ENCODE measurements around the gene DOK3. TPM values are rescaled to one million over a fixed set of nuclear protein-coding genes. Genes with fewer than 3 reads are reported as not detected.
"Not testable (repeated sequence)": the region's sequence is repeated elsewhere in the genome, so short reads cannot be mapped to it uniquely, and the experiment has no call there.

DOK3 gene
- total RNA-seq, 1 donor from 2014 or later = 22.6 TPM

DNA sequence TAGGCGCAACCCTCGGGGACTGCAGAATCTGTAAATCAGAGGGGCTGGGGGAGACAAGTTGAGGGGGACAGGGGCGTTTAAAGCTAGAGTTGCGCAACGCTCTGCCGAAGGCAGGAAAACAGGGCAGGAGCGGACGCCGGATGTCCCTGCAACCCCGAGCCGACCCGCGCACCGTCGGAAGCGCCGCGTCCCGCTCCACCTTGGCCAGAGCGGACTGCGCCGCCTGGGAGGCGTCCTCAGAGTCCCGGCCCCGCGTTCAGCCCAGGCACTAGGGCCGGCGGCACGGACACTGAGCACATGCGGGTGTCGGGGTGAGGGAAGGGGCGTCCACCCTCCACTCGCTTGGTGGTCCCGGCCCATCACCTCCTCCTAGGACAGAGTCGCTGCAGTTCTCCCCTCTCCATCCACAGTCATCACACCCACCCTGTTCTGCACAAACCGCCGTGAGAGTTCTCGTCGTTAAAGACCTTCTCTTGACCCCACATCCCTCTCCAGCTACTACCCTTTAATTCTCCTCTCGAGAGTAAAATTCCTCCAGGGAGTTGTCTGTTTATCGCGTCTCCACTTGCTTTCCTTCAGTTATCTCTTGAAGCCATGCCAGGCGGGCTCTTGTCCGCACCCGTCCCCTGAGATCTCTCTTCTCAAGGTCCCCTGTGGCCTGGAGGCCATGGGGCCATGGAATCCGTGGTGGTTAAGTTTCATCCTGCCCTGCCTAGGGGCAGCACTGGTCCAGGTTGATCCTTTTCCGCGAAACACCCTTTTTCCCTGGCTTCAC is 11.4 kb downstream of the DOK3 start:
- DNase-seq (ENCODE audit: low spot score) = no peak

DNA sequence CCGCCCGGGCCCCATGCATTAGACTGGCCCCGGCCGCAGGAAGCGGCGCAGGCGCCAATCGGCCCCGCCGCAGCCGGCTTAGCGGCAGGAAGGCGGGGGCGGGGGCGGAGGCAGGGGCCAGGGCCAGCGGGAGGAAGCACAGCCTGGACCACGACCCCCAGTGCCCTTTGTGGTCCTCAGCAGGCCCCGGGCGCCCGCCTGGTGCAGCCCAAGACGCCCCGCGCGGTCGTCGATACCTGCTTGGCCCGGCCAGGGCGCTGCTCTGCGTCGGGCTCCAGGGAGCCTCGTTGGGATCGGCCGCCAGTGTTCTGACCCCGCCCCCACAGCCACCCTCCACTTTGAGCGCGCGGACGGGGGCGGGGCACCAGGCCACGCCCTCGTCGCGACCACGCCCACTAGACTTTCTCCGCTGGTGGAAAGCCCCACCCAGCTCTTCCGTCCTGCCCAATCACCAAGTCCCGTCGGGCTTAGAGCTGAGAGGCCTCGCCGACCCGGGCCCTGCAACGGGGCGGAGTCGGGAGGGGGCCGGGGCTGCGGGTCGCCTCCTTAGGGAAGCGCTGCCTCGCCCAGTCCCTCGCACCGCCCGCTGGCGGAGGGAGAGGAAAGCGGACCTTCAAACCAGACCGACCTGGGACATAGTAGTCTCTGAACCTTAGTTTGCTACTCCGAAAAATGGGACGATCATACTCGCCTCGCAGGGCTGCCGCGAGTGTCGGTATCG is 12.2 kb downstream of the DOK3 start, which contains the start of gene PDLIM7:
PDLIM7 (minus strand) TSS at position 313 of the 721 bp plus-strand sequence. CDS start 1,092 bp downstream, outside the sequence.
- DNase-seq (ENCODE audit: low spot score) = peak; percentile 99

DNA sequence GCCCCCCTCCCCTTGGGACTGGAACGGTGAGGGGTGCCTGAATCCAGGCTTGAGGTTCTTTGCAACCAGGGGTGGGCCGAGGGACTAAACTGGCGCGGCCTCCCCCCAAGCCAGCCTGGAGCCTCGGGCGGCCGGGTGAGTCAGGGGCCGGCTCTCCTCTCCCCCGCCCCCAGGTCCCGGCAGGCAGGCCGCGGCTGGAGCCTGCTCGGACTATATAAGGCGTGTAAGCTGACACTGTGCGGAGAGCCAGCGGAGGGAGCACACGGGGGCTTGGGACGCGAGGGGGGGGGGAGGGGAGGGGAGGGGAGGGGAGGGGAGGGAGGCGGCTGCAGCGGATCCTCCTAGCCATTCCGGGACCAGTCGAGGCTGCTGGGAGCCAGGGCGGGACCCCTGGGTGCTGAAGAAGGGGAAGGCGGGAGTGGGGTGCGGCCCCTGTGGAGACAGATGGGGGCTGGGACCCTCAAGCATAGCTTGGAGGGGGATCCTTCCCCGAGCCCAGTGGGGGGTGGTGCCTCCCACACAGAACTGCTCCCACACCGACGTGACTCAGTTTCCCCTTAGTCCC is 12.8 kb downstream of the DOK3 start:
- DNase-seq (ENCODE audit: low spot score) = no peak

DNA sequence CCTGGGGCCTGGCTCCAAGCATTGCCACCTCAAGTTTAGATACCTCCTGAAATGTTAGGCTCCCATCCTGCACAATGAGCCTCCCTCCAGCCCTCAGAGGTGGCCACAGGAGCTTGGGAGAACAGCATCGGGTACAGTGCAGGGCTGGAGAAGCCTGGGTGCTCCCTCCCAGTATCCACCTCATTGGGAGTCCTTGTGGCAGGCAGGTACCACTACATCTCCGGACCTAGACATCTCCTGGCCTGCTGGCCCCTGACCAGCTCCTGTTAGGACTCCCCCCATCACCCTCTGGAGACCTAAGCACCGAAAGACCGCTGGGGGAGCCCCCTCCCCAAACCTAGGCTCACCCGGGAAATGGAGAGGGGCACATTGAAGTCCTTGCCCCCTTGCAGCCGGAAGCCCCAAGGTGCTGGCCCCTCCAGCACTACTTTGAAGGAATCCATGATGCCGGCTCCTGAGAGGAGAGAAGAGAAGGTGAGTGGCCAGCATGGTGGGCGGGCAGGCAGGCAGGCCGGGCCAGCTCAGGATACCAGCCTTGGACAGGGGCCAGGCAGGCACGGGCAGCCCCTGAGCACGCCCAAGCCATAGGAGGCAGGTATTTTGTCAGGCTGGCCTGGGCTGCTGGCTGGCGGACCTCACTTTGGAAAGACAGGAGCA is 13.4 kb downstream of the DOK3 start:
- DNase-seq (ENCODE audit: low spot score) = no peak

DNA sequence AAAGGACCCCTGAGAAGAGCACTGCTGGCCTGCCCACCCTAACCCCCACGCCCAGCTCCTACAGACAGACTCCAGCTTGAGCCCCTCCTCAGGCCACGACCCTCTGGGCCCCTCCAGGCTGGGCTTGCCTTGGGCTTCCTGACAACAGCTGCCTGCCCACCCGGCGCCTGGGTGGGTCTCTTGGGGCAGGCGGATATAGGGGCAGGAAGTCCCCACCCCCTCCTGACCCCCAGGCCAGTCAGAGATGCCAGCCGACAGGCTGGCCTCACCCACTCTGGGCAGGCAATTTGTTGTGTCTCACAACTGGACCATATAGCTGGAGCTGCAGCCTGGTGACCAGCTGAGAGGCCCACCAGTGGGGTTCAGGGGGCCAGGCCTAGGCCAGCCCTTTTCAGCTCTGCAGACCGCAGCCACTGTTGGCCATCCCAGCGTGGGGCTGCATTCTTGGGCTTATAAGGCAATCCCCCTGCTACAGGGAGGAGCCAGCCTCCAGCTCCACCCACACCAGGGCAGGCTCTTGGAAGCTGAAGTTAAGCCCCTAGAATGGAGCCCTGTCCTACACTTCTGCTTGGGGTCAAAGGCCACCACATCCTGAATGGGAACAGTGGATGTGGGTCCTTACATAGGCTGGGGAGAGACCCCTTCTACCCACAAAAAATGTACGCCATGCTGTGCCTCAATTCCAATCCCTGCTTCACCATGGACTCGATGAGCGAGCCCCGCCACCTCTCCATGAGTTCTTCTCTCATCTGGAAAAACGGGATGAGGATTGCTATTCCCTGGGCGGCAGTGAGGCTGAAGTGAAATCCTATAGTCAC is 14.2 kb downstream of the DOK3 start:
- no peak for DNase-seq (ENCODE audit: low spot score)

DNA sequence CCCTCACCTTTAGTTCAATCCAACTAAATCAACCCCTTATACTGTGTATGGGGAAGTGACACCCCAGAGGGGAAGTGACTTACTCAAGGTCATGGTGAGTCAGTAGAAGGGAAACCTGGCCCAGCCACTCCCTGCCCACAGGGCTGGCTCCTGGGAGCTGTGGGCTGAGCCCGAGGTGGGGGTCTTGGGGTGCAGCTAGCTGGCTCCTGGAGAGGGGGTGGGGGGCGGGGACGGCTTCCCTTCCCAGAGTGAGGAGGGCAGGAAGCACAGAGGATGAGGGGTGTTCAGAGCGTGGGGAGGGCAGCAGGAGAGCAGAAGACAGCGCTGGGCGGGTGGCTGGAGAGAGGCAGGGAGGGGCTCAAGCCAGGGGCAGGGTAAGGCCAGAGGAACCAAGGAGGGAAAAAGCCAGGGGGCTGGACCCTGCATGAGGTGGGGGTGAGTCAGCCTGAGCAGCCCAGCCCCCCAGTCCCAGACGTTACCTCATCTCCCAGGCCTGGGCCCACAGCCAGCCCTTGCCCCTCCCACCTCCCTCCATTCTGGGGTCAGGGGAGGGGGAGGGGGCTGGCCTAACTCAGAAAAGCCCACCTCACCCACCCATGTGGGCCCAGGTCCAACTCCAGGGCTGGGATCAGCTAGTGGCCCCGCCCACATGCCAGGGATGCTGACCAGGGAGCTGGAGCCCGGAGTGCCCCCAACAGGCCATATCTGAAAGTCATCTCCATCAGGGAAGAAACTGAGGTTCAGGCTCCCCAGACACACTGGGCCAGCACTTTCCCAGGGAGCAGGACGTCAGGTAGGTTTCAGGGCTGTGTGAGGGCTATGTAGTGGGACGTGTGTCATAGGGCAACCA is 15.1 kb downstream of the DOK3 start:
- DNase-seq (ENCODE audit: low spot score) = no peak

DNA sequence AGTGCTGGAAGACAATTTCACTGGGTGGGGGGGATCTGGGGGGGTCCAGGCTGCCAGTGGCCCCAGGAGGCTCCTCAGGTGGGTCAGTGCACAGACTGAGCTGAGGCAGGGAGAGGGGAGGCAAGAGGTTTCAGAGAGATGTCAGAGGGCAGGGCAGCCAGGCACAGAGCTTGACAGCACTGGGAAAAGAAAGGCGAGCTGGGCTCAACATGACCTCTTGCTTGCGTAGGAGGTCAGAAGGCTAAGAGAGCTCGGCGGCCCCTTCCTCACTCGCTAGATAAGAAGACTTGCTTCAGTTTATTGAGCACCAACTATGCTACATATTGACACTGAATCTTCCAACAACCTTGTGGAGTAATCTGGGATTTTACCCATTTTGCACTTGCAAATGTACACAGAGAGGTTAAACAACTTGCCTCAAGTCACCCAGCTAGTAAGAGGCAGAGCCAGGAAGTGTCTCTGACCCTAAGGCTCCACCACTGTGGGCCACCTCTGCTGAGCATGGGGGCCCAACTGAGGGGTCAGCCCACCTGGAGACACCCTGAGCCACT is 15.8 kb downstream of the DOK3 start:
- no peak for DNase-seq (ENCODE audit: low spot score)

DNA sequence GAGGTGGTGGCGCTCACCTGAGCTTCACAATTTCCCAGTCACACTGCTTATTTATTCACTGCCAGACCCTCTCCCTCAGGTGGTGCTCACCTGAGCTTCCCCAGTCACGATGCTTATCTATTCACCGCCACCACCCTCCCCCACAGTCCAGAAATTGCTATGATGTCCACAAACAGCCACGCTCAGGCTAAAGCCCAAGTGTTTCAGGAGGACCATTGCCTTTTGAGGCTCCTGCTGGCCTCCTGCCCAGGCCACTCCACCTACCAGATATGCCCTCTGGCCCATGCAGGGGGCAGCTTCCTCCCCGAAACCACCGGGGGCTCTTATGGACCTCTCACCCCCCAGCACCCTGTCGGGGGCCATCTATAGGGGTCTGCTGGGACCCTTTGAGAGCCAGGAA is 16.8 kb downstream of the DOK3 start:
- DNase-seq (ENCODE audit: low spot score) = no peak

DNA sequence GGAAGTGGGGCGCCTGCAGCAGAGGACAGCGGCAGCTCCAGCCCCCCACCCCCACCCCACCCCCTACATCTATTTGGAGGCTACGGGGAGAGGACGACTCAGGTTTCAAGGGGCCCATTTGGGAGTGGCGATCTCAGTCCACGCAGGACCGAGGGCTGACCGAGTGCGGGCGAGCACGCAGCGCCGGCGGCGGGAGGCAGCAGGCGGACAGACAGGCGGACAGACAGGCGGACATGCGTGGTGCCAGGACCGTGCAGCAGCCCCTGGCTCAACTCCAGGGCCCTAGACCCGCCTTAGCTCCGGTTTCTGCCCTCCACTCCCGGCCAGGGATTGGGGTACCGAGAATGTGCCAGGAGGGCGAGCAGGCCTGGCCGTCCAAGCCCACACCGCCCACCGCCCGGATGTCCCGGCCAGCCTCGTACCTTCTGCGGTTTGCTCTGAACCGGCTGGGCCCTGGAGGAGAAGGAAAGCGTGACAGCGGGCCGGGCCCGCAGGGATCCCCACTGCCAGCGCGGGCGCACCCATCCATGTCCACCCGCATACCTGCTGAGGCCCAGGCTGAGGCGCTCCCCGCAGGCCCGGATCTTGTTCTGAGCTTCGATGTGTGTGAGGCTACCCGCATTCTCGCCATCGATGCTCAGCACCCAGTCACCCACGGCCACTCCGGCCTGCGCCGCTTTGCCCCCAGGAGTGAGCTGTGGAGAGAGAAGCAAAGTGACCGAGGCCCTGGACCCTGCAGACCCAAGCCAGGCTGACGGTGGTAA is 17.5 kb downstream of the DOK3 start:
- DNase-seq (ENCODE audit: low spot score) = no peak

DNA sequence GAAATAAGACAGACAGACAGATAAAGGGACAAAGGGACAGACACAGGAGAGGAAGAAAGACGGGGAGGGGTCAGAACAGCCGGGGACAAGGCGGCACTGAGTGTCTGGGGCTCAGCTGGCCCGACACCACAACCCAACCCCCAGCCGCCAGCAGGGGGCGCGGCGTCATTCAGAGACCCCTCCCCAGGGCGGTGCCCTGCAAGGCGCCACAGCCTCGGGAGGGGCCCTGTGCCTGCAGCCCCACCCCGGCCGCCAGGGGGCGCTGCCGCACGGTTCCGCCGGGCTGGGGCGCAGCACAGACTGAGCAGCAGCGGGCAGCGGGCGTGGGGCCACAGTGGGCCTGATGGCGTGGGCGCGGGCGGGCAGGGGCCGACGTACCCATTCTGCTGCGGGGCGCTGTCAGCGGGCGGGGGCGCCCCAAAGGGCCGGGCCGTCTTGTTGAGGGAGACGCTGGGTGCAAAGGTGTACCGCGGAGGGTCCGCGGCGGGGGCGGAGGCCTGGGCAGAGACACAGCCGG is 18.1 kb downstream of the DOK3 start:
- no peak for DNase-seq (ENCODE audit: low spot score)

DNA sequence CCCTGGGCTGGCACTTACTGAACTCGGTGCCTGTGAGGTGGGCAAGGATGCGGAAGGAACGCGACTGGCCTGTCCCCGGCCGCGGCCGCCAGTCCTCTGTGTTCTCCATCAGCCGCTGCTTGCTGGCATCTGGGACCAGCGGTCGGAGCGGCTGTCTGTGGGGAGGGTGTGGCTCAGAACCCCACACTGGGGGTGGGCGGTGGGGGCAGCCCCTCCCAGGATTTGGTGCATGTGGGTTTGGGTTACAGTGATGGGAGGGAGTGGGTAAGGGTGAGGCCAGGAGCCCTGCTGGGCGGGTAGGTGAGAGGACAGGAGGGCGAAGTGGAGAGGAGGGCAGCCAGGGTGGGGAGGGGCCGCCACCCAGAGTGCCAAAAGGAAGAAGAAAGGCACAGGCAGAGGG is 18.6 kb downstream of the DOK3 start:
- DNase-seq (ENCODE audit: low spot score) = no peak

DNA sequence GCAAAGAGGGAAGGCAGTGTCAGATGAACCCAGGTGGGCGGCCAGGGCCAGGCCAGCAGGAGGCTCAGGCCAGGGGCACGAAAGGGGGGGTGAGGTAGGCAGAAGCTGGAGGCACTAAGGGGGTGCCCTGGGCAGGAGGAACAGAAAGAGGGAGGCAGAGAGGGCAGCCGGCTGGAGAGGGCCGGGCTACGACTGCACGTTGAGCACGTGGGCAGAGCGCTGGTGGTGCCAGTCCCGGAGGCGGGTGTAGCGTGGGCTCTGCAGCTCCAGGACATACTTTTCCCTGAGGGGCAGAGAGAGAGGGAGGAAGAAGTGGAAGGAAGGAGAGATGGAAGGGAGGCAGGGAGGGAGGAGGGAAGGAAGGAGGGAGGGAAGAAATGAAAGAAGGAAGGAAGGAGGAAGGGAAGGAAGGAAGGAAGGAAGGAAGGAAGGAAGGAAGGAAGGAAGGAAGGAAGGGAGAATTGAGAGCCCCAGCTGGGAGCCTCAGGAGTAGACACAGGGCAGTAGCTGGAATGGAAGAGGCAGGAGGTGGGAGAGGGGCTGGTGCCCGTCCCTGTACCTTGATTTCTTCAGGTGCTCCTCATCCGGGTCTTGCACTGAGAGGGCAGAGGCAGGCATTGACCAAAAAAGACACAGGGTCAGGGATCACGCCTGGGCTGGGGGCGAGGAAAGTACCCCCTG is 19.2 kb downstream of the DOK3 start:
- no peak for DNase-seq (ENCODE audit: low spot score)

DNA sequence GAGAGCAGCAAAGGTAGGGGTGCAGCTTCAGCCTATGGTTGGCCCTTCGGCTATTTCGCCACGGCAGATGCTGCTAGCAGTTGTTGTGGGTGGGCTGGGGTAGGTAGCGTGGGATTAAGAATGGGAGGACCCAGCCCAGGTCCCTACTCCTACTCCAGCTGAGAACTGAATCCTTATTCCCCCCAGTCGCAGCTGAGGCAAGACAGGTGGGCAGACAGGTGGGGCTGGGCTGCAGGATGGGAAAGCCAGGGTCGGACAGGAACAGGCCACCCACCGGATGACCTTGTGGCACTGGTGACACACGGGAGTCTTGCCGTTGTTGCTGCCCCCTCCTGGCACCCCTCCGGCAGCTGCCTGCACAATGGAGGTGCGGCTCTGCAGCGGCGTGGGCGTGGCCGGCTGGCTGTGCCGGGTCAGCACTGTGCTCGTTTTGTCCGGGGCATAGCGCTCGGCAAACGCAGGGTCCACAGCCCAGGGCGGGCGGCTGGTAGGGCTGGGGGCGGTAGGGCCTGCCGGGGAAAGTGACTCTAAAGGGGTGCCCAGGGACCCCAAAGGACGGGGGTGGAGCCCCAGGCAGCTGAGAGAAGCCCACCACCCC is 20.4 kb downstream of the DOK3 start:
- no peak for DNase-seq (ENCODE audit: low spot score)

DNA sequence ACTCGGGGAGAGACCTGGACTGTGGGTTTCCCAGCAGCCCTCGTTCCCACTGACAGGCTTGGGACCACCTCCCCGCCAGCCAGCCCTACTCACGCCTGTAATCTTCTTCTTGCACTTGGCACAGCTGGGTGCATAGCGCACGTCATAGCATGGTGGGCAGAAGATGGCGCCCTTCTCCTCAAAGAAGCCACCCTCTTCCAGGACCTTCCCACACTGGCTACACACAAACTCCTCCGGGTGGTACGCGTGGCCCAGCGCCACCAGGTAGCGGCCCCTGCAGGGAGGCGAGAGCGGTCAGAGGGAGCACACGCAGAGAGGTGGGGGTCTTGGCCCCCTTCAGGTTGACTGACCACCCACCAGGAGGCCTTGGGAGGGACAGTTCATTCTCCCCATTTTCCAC is 21.7 kb downstream of the DOK3 start:
- DNase-seq (ENCODE audit: low spot score) = no peak

DNA sequence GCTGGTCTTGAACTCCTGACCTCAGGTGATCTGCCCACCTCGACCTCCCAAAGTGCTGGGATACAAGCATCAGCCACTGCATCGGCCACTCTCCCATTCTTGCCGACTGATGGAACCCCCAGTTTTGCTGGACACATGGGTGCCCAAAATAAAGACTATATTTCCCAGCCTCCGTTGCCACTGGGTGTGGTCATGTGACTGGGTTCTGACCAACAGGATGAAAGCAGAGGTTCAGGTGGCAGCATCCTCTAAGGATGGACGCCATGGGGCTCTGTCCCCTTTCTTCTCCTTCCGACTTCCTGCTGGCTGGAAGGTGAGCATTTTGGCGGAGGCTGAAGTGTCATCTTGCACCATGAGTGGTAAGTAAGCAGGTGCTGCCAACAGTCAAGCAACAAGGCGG is 22.5 kb downstream of the DOK3 start:
- DNase-seq (ENCODE audit: low spot score) = no peak

DNA sequence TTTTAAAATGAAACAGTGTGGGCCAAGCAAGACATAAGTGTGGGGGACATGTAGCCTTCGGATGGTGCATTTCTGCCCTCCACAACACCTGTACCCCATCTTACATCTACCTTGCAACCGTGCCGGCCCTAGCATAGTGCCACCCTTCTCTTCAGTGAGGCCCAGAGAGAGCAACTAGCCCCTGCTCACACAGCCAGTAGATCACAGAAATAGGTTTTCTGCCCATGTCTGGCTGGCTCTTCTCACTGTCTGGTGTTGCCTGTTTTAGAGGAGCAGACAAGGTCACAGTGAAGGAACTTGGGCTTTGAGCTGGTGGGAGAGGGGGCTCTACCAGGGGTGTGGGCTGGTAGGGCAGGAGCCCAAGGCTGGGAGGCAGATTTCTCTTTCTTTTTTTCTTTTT is 23.4 kb downstream of the DOK3 start:
- no peak for DNase-seq (ENCODE audit: low spot score)

DNA sequence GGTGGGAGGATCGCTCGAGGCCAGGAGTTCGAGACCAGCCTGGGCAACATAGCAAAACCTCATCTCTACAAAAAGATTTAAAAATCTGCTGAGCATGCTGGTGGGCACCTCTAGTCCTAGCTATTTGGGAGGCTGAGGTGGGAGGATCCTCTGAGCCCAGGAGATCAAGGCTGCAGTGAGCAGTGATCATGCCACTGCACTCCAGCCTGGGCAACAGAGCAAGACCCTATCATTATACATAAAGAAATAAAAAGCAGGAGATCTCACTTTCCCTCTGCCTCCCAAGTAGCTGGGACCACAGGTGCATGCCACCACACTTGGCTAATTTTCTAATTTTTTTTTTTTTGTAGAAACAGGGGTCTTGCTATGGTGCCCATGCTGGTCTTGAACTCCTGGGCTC is 23.9 kb downstream of the DOK3 start:
- not testable (repeated sequence) for DNase-seq (ENCODE audit: low spot score)
